Heart left ventricle (tissue), 16 donors: Measurements from ENCODE around the gene KRTAP4-6. TPM values are rescaled to one million over a fixed set of nuclear protein-coding genes. Genes with fewer than 3 reads are reported as not detected.

Experiments
- ATAC-seq, 4 donors: fragments of 200-7000 bp; cut with Tn5 transposase; one replicate each; pipeline ENCODE4 v1.9.1; 2020 to 2022; ENCODE audit warnings: moderate library complexity in 4 of 4, mild to moderate bottlenecking in 3 of 4, moderate number of reproducible peaks in 1 of 4
- DNase-seq, 5 donors: peaks; one replicate each; pipeline ENCODE4 v3.0.0-alpha.2; 2020
- H3K27ac ChIP-seq, 12 donors: fragments of 200-600 bp; sonication (generic) in 4 of 12; one replicate each; pipeline versions ENCODE4 v1.5.0 to v1.8.0; 2016 to 2022; ENCODE audit warnings: mild to moderate bottlenecking in 2 of 12
- H3K27me3 ChIP-seq, 9 donors: fragments of 200-600 bp; sonication (generic) in 2 of 9; one replicate each; pipeline versions ENCODE4 v1.5.1 to v1.8.0; 2016 to 2022; ENCODE audit warnings: mild to moderate bottlenecking in 3 of 9
- H3K36me3 ChIP-seq, 9 donors: fragments of 200-600 bp; sonication (generic) in 2 of 9; one replicate each; pipeline versions ENCODE4 v1.5.0 to v1.8.0; 2018 to 2022; ENCODE audit warnings: mild to moderate bottlenecking in 2 of 9
- H3K4me1 ChIP-seq, 12 donors: fragments of 200-600 bp; sonication (generic) in 4 of 12; one replicate each; pipeline versions ENCODE4 v1.5.0 to v1.8.0; 2016 to 2022; ENCODE audit warnings: mild to moderate bottlenecking in 3 of 12
- H3K4me3 ChIP-seq, 12 donors: fragments of 200-600 bp; sonication (generic) in 4 of 12; one replicate each; pipeline versions ENCODE4 v1.5.0 to v1.8.0; 2017 to 2022; ENCODE audit warnings: mild to moderate bottlenecking in 9 of 12, moderate library complexity in 4 of 12
- H3K9me3 ChIP-seq, 12 donors: fragments of 200-600 bp; sonication (generic) in 4 of 12; one replicate each; pipeline versions ENCODE4 v1.5.0 to v1.8.0; 2016 to 2022; ENCODE audit warnings: mild to moderate bottlenecking in 1 of 12
- CTCF ChIP-seq, 12 donors: fragments of 200-600 bp; sonication (generic) in 4 of 12; IDR thresholded peaks; one replicate each; pipeline versions ENCODE4 v1.5.0 to v1.8.0; 2018 to 2022; ENCODE audit warnings: antibody characterized with exemption in 12 of 12, mild to moderate bottlenecking in 5 of 12
- POLR2A ChIP-seq, 2 donors: fragments of 450-650 bp; IDR thresholded peaks; one replicate each; pipeline ENCODE4 v1.6.1; 2017; ENCODE audit warnings: antibody characterized with exemption in 2 of 2, mild to moderate bottlenecking in 2 of 2, moderate library complexity in 2 of 2
- WGBS, 4 donors: extraction: QIAGEN DNeasy Blood & Tissue Kit in 2 of 4; methylation state at CpG; one replicate each; pipeline versions ENCODE4 v1.1.5 to v1.1.7; 2013 to 2018; 5-methylcytosine and 5-hydroxymethylcytosine counted together
- intact Hi-C, 10 donors: fragments of 100-400 bp; cut with DNase I; formaldehyde crosslinking; loops; one replicate each; pipeline versions ENCODE4 v1.11.1 to v1.14.2; 2022
- polyA plus RNA-seq, 2 donors: library from polyadenylated mRNA; stranded (reverse); fragments of 200-250 nt; gene quantifications; one replicate each; pipeline ENCODE4 v1.2.3, GENCODE V29; 2013
- total RNA-seq, 9 donors: library from RNA; depleted of rRNA in 2 of 9; stranded (reverse); fragments of >200 nt in 2 of 9; fragmentation: NEBNext Ultra II Directional in 3 of 9; extraction: Animal tissue kit (Norgen Biotek cat#: 25700) in 3 of 9; gene quantifications; one replicate each; pipeline versions ENCODE4 v1.1.0 to v1.2.4, GENCODE V29; 2016 to 2023
- donor health status: ischemic (EF 13 %, LVEDD 7.1; RV severe dilation, severe dysfunction).
- donor health status: healthy with polysubstance abuse.
- donor health status: DM: no; HTN: yes; CAD: no.
- donor health status: DM: no; HTN: no; CAD: no.
- donor health status: ischemic (EF 25% LVEDD 6.9; RV normal size, moderate dysfunction).
- donor health status: ischemic (EF 25% LVEDD 5.7; RV mildly dilated, moderate dysfunction).
- donor health status: healthy.
- donor health status: DM: yes; HTN: yes; CAD: no.
- donor health status: ischemic (EF 35%, LVEDD 5.7; RV mildly dilated, moderate dysfunction).
- donor health status: nonischemic (EF 11% LVEDD 7.7; RV severe dilation, severe dysfunction).
- donor health status: DM: yes; HTN: yes; CAD: no.
- donor health status: PGD.
- donor health status: ischemic (EF 29% LVEDD 5.4; RV normal size, mild dysfunction).
- donor health status: nonischemic (EF 23%, LVEDD 6.1; RV moderate dilation, normal function).

The KRTAP4-6 gene
- total and polyA plus RNA-seq, 11 donors, result not detected

- ATAC-seq (no peak), DNase-seq (no peak)
- Histone ChIP-seq H3K27ac (no peak overlapping the region), H3K4me1 (no peaks in the 10 kb centered on the region), H3K27me3 (peaks cover 0 to 11% (median 3%) of the 10 kb centered on the region in 9 donors), H3K4me3 (no peak overlapping the region), H3K9me3 (no peaks in the 10 kb centered on the region), H3K36me3 (no peaks in the 10 kb centered on the region)
- WGBS, 4 donors, result 77 to 84% (median 78%) methylated on average over 6 of the region's 6 CpGs
- TF ChIP-seq POLR2A (IDR thresholded peaks at IDR 0.05), result no peak
- no peak for TF ChIP-seq CTCF (IDR thresholded peaks at IDR 0.05)
- intact Hi-C loops, result no loop called here
Observed at GRCh38 chr17:41098481-41098880, 41.9 kb downstream of the KRTAP4-6 start.

GRCh38 chr17:41098042-41098441 is 42.3 kb downstream of the KRTAP4-6 start, which contains the start of gene KRTAP4-8:
KRTAP4-8 (minus strand) TSS chr17:41098142; CDS start chr17:41098084, 58 bp downstream.
- Histone ChIP-seq H3K27ac (no peak within 1 kb of the TSS), H3K36me3 (no peaks in the 10 kb centered on the region), H3K9me3 (peaks cover 0 to 2% (median 0%) of the 10 kb centered on the region in 12 donors), H3K27me3 (peaks cover 0 to 11% (median 3%) of the 10 kb centered on the region in 9 donors), H3K4me3 (no peak within 1 kb of the TSS), H3K4me1 (no peaks in the 10 kb centered on the region)
- intact Hi-C loops, result no loop called here
- WGBS, 4 donors, result 57 to 69% (median 65%) methylated on average over 4 of the region's 4 CpGs
- ATAC-seq, result no peak
- no peak for DNase-seq
- TF ChIP-seq POLR2A (IDR thresholded peaks at IDR 0.05) (no peak), CTCF (IDR thresholded peaks at IDR 0.05) (no peak)

- TF ChIP-seq POLR2A (IDR thresholded peaks at IDR 0.05) (no peak), CTCF (IDR thresholded peaks at IDR 0.05) (no peak)
- Histone ChIP-seq H3K9me3 (peaks cover 0 to 5% (median 0%) of the 10 kb centered on the region in 12 donors), H3K4me1 (no peaks in the 10 kb centered on the region), H3K27me3 (peaks cover 0 to 11% (median 3%) of the 10 kb centered on the region in 9 donors), H3K36me3 (no peaks in the 10 kb centered on the region), H3K27ac (no peak overlapping the region), H3K4me3 (no peak overlapping the region)
- 80 to 85% (median 81%) methylated on average over 7 of the region's 7 CpGs for WGBS, 4 donors
- intact Hi-C loops, result no loop called here
- DNase-seq, result no peak
- ATAC-seq, result no peak
Observed at GRCh38 chr17:41096055-41096454, 44.3 kb downstream of the KRTAP4-6 start.

Other genes starting within 250 kb of the KRTAP4-6 start
Only the 30 nearest of the 39 such genes appear.
- gene KRTAP3-3, start 146.4 kb downstream of the KRTAP4-6 start, total RNA-seq, result not detected
- gene KRTAP3-3, start 146.4 kb downstream of the KRTAP4-6 start, polyA plus RNA-seq, result not detected
- not detected for gene KRTAP3-2, start 140.6 kb downstream of the KRTAP4-6 start, total RNA-seq
- gene KRTAP3-2, start 140.6 kb downstream of the KRTAP4-6 start, polyA plus RNA-seq, result not detected
- gene KRTAP3-1, start 131.4 kb downstream of the KRTAP4-6 start, total RNA-seq, result not detected
- gene KRTAP3-1, start 131.4 kb downstream of the KRTAP4-6 start, polyA plus RNA-seq, result not detected
- not detected for gene KRTAP1-5, start 113.3 kb downstream of the KRTAP4-6 start, total RNA-seq
- gene KRTAP1-5, start 113.3 kb downstream of the KRTAP4-6 start, polyA plus RNA-seq, result not detected
- not detected for gene KRTAP1-4, start 110.3 kb downstream of the KRTAP4-6 start, total RNA-seq
- gene KRTAP1-4, start 110.3 kb downstream of the KRTAP4-6 start, polyA plus RNA-seq, result not detected
- gene KRTAP1-3, start 105.7 kb downstream of the KRTAP4-6 start, total RNA-seq, result not detected
- not detected for gene KRTAP1-3, start 105.7 kb downstream of the KRTAP4-6 start, polyA plus RNA-seq
- gene KRTAP1-1, start 99.1 kb downstream of the KRTAP4-6 start, total RNA-seq, result not detected
- not detected for gene KRTAP1-1, start 99.1 kb downstream of the KRTAP4-6 start, polyA plus RNA-seq
- gene KRTAP2-1, start 93.2 kb downstream of the KRTAP4-6 start, total RNA-seq, result not detected
- gene KRTAP2-1, start 93.2 kb downstream of the KRTAP4-6 start, polyA plus RNA-seq, result not detected
- not detected for gene KRTAP2-2, start 85.3 kb downstream of the KRTAP4-6 start, total RNA-seq
- not detected for gene KRTAP2-2, start 85.3 kb downstream of the KRTAP4-6 start, polyA plus RNA-seq
- not detected for gene KRTAP2-3, start 80.4 kb downstream of the KRTAP4-6 start, total RNA-seq
- not detected for gene KRTAP2-3, start 80.4 kb downstream of the KRTAP4-6 start, polyA plus RNA-seq
- gene KRTAP2-4, start 74.7 kb downstream of the KRTAP4-6 start, total RNA-seq, result not detected
- not detected for gene KRTAP2-4, start 74.7 kb downstream of the KRTAP4-6 start, polyA plus RNA-seq
- not detected for gene KRTAP4-7, start 56.4 kb downstream of the KRTAP4-6 start, total RNA-seq
- not detected for gene KRTAP4-7, start 56.4 kb downstream of the KRTAP4-6 start, polyA plus RNA-seq
- gene KRTAP4-8, start 42.4 kb downstream of the KRTAP4-6 start, total RNA-seq, result not detected
- gene KRTAP4-8, start 42.4 kb downstream of the KRTAP4-6 start, polyA plus RNA-seq, result not detected
- gene KRTAP4-16, start 38.3 kb downstream of the KRTAP4-6 start, total RNA-seq, result not detected
- gene KRTAP4-16, start 38.3 kb downstream of the KRTAP4-6 start, polyA plus RNA-seq, result not detected
- gene KRTAP4-9, start 35.2 kb downstream of the KRTAP4-6 start, total RNA-seq, result not detected
- gene KRTAP4-9, start 35.2 kb downstream of the KRTAP4-6 start, polyA plus RNA-seq, result not detected
- gene KRTAP4-11, start 22.2 kb downstream of the KRTAP4-6 start, total RNA-seq, result not detected
- gene KRTAP4-11, start 22.2 kb downstream of the KRTAP4-6 start, polyA plus RNA-seq, result not detected
- gene KRTAP4-12, start 16.4 kb downstream of the KRTAP4-6 start, total RNA-seq, result not detected
- not detected for gene KRTAP4-12, start 16.4 kb downstream of the KRTAP4-6 start, polyA plus RNA-seq
- not detected for gene KRTAP4-5, start 9.3 kb upstream of the KRTAP4-6 start, total RNA-seq
- not detected for gene KRTAP4-5, start 9.3 kb upstream of the KRTAP4-6 start, polyA plus RNA-seq
- gene KRTAP4-4, start 20.2 kb upstream of the KRTAP4-6 start, total RNA-seq, result not detected
- not detected for gene KRTAP4-4, start 20.2 kb upstream of the KRTAP4-6 start, polyA plus RNA-seq
- not detected for gene KRTAP4-3, start 27.7 kb upstream of the KRTAP4-6 start, total RNA-seq
- not detected for gene KRTAP4-3, start 27.7 kb upstream of the KRTAP4-6 start, polyA plus RNA-seq
- not detected for gene KRTAP4-2, start 37.7 kb upstream of the KRTAP4-6 start, total RNA-seq
- gene KRTAP4-2, start 37.7 kb upstream of the KRTAP4-6 start, polyA plus RNA-seq, result not detected
- gene KRTAP4-1, start 44.4 kb upstream of the KRTAP4-6 start, total RNA-seq, result not detected
- gene KRTAP4-1, start 44.4 kb upstream of the KRTAP4-6 start, polyA plus RNA-seq, result not detected
- not detected for gene KRTAP9-1, start 49.3 kb upstream of the KRTAP4-6 start, total RNA-seq
- not detected for gene KRTAP9-1, start 49.3 kb upstream of the KRTAP4-6 start, polyA plus RNA-seq
- gene KRTAP9-2, start 86.1 kb upstream of the KRTAP4-6 start, total RNA-seq, result not detected
- not detected for gene KRTAP9-2, start 86.1 kb upstream of the KRTAP4-6 start, polyA plus RNA-seq
- gene KRTAP9-3, start 91.9 kb upstream of the KRTAP4-6 start, total RNA-seq, result not detected
- not detected for gene KRTAP9-3, start 91.9 kb upstream of the KRTAP4-6 start, polyA plus RNA-seq
- not detected for gene KRTAP9-8, start 97.5 kb upstream of the KRTAP4-6 start, total RNA-seq
- gene KRTAP9-8, start 97.5 kb upstream of the KRTAP4-6 start, polyA plus RNA-seq, result not detected
- not detected for gene KRTAP9-4, start 109.1 kb upstream of the KRTAP4-6 start, total RNA-seq
- gene KRTAP9-4, start 109.1 kb upstream of the KRTAP4-6 start, polyA plus RNA-seq, result not detected
- not detected for gene KRTAP9-9, start 114.8 kb upstream of the KRTAP4-6 start, total RNA-seq
- not detected for gene KRTAP9-9, start 114.8 kb upstream of the KRTAP4-6 start, polyA plus RNA-seq
- gene KRTAP9-6, start 124.8 kb upstream of the KRTAP4-6 start, total RNA-seq, result not detected
- gene KRTAP9-6, start 124.8 kb upstream of the KRTAP4-6 start, polyA plus RNA-seq, result not detected
- not detected for gene KRTAP9-7, start 135.2 kb upstream of the KRTAP4-6 start, total RNA-seq
- not detected for gene KRTAP9-7, start 135.2 kb upstream of the KRTAP4-6 start, polyA plus RNA-seq